Hepatocyte (in vitro differentiated cells): ENCODE results near the gene KCNMA1.

Source experiments
- CTCF ChIP-seq: fragments of 200-600 bp; sonication (generic); IDR thresholded peaks from 2 replicates; pipeline ENCODE4 v1.5.1; 2016; ENCODE audit warnings: antibody characterized with exemption, mild to moderate bottlenecking; ENCODE audit not compliant: poor library complexity
- EZH2 ChIP-seq: fragments of 200-600 bp; sonication (generic); IDR thresholded peaks from 2 replicates; pipeline ENCODE4 v1.6.1; 2016; ENCODE audit warnings: antibody characterized with exemption, mild to moderate bottlenecking, borderline replicate concordance

GRCh38 chr10:77190291-77190690 lies 447.3 kb downstream of the KCNMA1 start:
- TF ChIP-seq EZH2 = no peak
- no peak for TF ChIP-seq CTCF
